Activated CD8-positive, alpha-beta T cell treated with anti-CD3 and anti-CD28 coated beads for 36 hours (primary cell): ENCODE data around the gene FYN. TPM values are rescaled to one million over a fixed set of nuclear protein-coding genes. Genes with fewer than 3 reads are reported as not detected.

Source experiments
- ATAC-seq: fragments of 200-7000 bp; cut with Tn5 transposase; one replicate; pipeline ENCODE4 v1.10.0; 2021; ENCODE audit warnings: mild to moderate bottlenecking, moderate library complexity
- CTCF ChIA-PET: fragments of 350-600 bp; sonication (Branson Sonifier 250); formaldehyde crosslinking; loops from one replicate; lab custom pipeline; 2021; ENCODE audit warnings: antibody characterized with exemption; lab: Charles Lee
- POLR2A ChIA-PET: fragments of 350-600 bp; sonication (Branson Sonifier 250); formaldehyde crosslinking; loops from one replicate; lab custom pipeline; 2021; ENCODE audit warnings: antibody characterized with exemption; lab: Charles Lee
- DNase-seq: peaks from one replicate; pipeline ENCODE4 v3.0.0-alpha.2; 2020
- H3K27ac Mint-ChIP-seq: one replicate; pipeline ENCODE4 v1.8.0; 2021; ENCODE audit warnings: mild to moderate bottlenecking, mixed read lengths
- H3K27me3 Mint-ChIP-seq: one replicate; pipeline ENCODE4 v1.8.0; 2021; ENCODE audit warnings: mixed read lengths
- H3K36me3 Mint-ChIP-seq: one replicate; pipeline ENCODE4 v1.8.0; 2021; ENCODE audit warnings: low read depth, mixed read lengths
- H3K4me1 Mint-ChIP-seq: one replicate; pipeline ENCODE4 v1.8.0; 2021; ENCODE audit warnings: low read depth, mixed read lengths
- H3K4me3 Mint-ChIP-seq: one replicate; pipeline ENCODE4 v1.8.0; 2021; ENCODE audit warnings: mild to moderate bottlenecking, moderate library complexity, mixed read lengths
- H3K9me3 Mint-ChIP-seq: one replicate; pipeline ENCODE4 v1.8.0; 2021; ENCODE audit warnings: mixed read lengths
- CTCF ChIP-seq: fragments of 200-600 bp; IDR thresholded peaks from one replicate; pipeline ENCODE4 v1.8.0; 2022; ENCODE audit warnings: antibody characterized with exemption, mild to moderate bottlenecking
- intact Hi-C: fragments of 100-400 bp; cut with micrococcal nuclease; formaldehyde crosslinking; loops from one replicate; pipeline ENCODE4 v1.10.0; 2022
- total RNA-seq, 2 experiments: library from RNA; stranded (reverse); gene quantifications; one replicate each; pipeline ENCODE4 v1.2.3, GENCODE V29; 2021

Gene FYN
- total RNA-seq, 2 experiments from 2014 or later: 384 to 386 TPM

DNA sequence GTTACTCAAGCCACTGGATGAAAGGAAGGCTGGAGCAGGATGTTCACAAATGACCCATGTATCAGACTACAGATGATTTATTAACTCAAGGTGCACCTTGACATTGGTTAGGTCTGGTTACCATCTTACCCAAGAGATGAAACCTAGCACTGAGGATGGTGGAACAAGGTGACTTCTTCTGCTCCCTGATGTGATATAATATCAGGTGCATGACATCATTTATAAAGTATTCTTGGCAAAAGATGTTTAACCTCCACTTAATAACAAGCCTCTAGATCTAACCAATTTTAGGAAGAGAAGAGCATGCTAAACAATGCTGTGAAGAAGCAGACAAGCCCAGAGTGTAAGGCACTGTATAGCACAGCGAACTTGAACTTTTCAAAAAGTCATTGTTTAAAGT, 100.9 kb downstream of the FYN start:
- H3K4me3 Mint-ChIP-seq: no peak overlapping the region
- intact Hi-C loops: no loop called here

GRCh38 chr6:111771629-111772028, 101.6 kb downstream of the FYN start:
- peaks cover 4% of the 10 kb centered on the region for H3K9me3 Mint-ChIP-seq
- no peak overlapping the region for H3K4me3 Mint-ChIP-seq
- H3K27ac Mint-ChIP-seq: peak overlapping the region; percentile 64
- ChIA-PET POLR2A (interaction anchor here (1.6 to 2.1 kb wide), 3 partner anchors 13 to 19 kb away, joined by 4 to 9 read pairs (median 5); no protein-coding TSS in a partner anchor), CTCF (interaction anchor here (0.6 to 1.2 kb wide), 2 partner anchors 19 to 21 kb away, joined by 3 read pairs; no protein-coding TSS in a partner anchor)
- peaks cover 74% of the 10 kb centered on the region for H3K36me3 Mint-ChIP-seq
- intact Hi-C loops: no loop called here
- H3K4me1 Mint-ChIP-seq: peaks cover 91% of the 10 kb centered on the region
- H3K27me3 Mint-ChIP-seq: no peaks in the 10 kb centered on the region
- no peak for TF ChIP-seq CTCF
- DNase-seq (no peak), ATAC-seq (no peak)

More for the DNA sequence above, 100.9 kb downstream of the FYN start:
- no peak for TF ChIP-seq CTCF
- peaks cover 89% of the 10 kb centered on the region for H3K4me1 Mint-ChIP-seq
- ChIA-PET CTCF (interaction anchor here (0.6 kb wide), 1 partner anchor 21 kb away, joined by 3 read pairs; no protein-coding TSS in a partner anchor), POLR2A (no interaction called here)
- H3K36me3 Mint-ChIP-seq: peaks cover 71% of the 10 kb centered on the region
- ATAC-seq: no peak
- no peak for DNase-seq
- no peaks in the 10 kb centered on the region for H3K27me3 Mint-ChIP-seq
- H3K9me3 Mint-ChIP-seq: peaks cover 4% of the 10 kb centered on the region
- peak overlapping the region; percentile 64 for H3K27ac Mint-ChIP-seq

DNA sequence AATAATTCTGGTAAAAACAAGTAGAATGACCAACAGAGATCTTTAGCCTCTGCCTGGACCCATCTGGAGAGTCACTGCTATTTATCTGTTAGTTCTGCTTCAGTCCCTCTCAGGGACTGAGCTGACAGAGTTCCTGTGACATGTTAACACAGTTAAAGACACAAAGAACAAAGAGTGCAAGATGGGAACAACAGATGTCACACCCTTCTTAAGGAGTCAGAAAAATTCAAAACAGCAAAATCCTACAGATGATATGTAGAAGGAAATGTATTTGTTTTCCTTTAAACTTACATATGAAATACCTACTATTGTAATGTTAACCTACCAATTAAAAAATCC, 102.2 kb downstream of the FYN start:
- Mint-ChIP-seq H3K27me3 (no peaks in the 10 kb centered on the region), H3K4me3 (no peak overlapping the region), H3K36me3 (peaks cover 78% of the 10 kb centered on the region), H3K27ac (peak overlapping the region; percentile 99), H3K4me1 (peaks cover 91% of the 10 kb centered on the region), H3K9me3 (peaks cover 4% of the 10 kb centered on the region)
- ChIA-PET POLR2A (interaction anchor here (0.6 to 2.1 kb wide), 4 partner anchors 13 to 24 kb away, joined by 3 to 9 read pairs (median 4); no protein-coding TSS in a partner anchor), CTCF (interaction anchor here (1.0 to 1.8 kb wide), 5 partner anchors 9 to 73 kb away, joined by 3 to 10 read pairs (median 4); no protein-coding TSS in a partner anchor)
- intact Hi-C loops: no loop called here
- DNase-seq (no peak), ATAC-seq (no peak)
- TF ChIP-seq CTCF: no peak

GRCh38 chr6:111770263-111771093, 102.8 kb downstream of the FYN start:
- peak overlapping the region; percentile 99 for H3K27ac Mint-ChIP-seq
- DNase-seq: peak; percentile 51
- TF ChIP-seq CTCF: no peak
- intact Hi-C loops: no loop called here
- H3K4me3 Mint-ChIP-seq: peak overlapping the region; percentile 18
- H3K36me3 Mint-ChIP-seq: peaks cover 79% of the 10 kb centered on the region
- POLR2A ChIA-PET: interaction anchor here (0.6 to 3.1 kb wide), 9 partner anchors 11 to 269 kb away, joined by 3 to 11 read pairs (median 4); no protein-coding TSS in a partner anchor
- peaks cover 91% of the 10 kb centered on the region for H3K4me1 Mint-ChIP-seq
- CTCF ChIA-PET: interaction anchor here (1.0 to 1.8 kb wide), 9 partner anchors 9 to 273 kb away, joined by 3 to 10 read pairs (median 4); no protein-coding TSS in a partner anchor
- peaks cover 4% of the 10 kb centered on the region for H3K9me3 Mint-ChIP-seq
- no peaks in the 10 kb centered on the region for H3K27me3 Mint-ChIP-seq
- ATAC-seq: peak; percentile 31
